ENCODE measurements around the gene FARSA.

FARSA gene

GRCh38 chr19:12888006-12888603 is 45.4 kb downstream of the FARSA start:
- no peak for FAIRE-seq

- no peak for FAIRE-seq
Observed at GRCh38 chr19:12886969-12887747, 46.4 kb downstream of the FARSA start, which contains the start of gene KLF1. Gene KLF1, minus strand, starts transcription at chr19:12887201. Its CDS starts 61 bp downstream, at chr19:12887140.

GRCh38 chr19:12886651-12886968 is 46.9 kb downstream of the FARSA start:
- no peak for FAIRE-seq

- no peak for FAIRE-seq
Observed at GRCh38 chr19:12885749-12886650, 47.5 kb downstream of the FARSA start.

- no peak for FAIRE-seq
Observed at GRCh38 chr19:12884926-12885748, 48.4 kb downstream of the FARSA start.

- FAIRE-seq = no peak
Observed at GRCh38 chr19:12884627-12884925, 48.9 kb downstream of the FARSA start.

GRCh38 chr19:12884202-12884601 is 49.3 kb downstream of the FARSA start:
- FAIRE-seq = no peak

- FAIRE-seq = no peak
Observed at GRCh38 chr19:12882589-12882988, 50.9 kb downstream of the FARSA start.

GRCh38 chr19:12881172-12881808 is 52.2 kb downstream of the FARSA start, which contains the start of gene DNASE2:
Gene DNASE2, minus strand, starts transcription at chr19:12881449. Its CDS starts 74 bp downstream, at chr19:12881375.
- peak; percentile 96 for FAIRE-seq

GRCh38 chr19:12880551-12881171 is 52.9 kb downstream of the FARSA start:
- no peak for FAIRE-seq

GRCh38 chr19:12875086-12875485 is 58.4 kb downstream of the FARSA start:
- FAIRE-seq = no peak

GRCh38 chr19:12873891-12874745 is 59.4 kb downstream of the FARSA start:
- no peak for FAIRE-seq

GRCh38 chr19:12872941-12873890 is 60.3 kb downstream of the FARSA start:
- FAIRE-seq = no peak

All from G401.6 (cell line).